BJ (cell line): ENCODE measurements around the gene NELL1. TPM values are rescaled to one million over a fixed set of nuclear protein-coding genes. Genes with fewer than 3 reads are reported as not detected.

Experiments used
- CTCF ChIA-PET: fragments of 350-600 bp; formaldehyde crosslinking; extraction: SDS; loops from one replicate; lab custom pipeline; 2021; ENCODE audit warnings: antibody characterized with exemption, inconsistent platforms; lab: Yijun Ruan, JAX
- POLR2A ChIA-PET: fragments of 300-600 bp; sonication (Branson Sonifier 250); formaldehyde crosslinking; extraction: SDS; loops from one replicate; lab custom pipeline; 2021; ENCODE audit warnings: antibody characterized with exemption; lab: Charles Lee
- DNase-seq: peaks from one replicate; pipeline ENCODE4 v3.0.0-alpha.2; 2011; ENCODE audit warnings: low read depth
- H3K27me3 ChIP-seq: 2 replicates; pipeline ENCODE4 v1.6.0; 2011; ENCODE audit warnings: low read length; ENCODE audit not compliant: control insufficient read depth, insufficient read depth
- H3K36me3 ChIP-seq: 2 replicates; pipeline ENCODE4 v1.5.1; 2011; ENCODE audit warnings: low read length; ENCODE audit not compliant: control insufficient read depth, insufficient read depth
- H3K4me3 ChIP-seq: 2 replicates; pipeline ENCODE4 v1.5.1; 2011; ENCODE audit warnings: low read depth, mild to moderate bottlenecking, control low read depth, low read length
- CTCF ChIP-seq: IDR thresholded peaks from 2 replicates; pipeline ENCODE4 v1.5.1; 2011; ENCODE audit warnings: low read depth, mild to moderate bottlenecking, control low read depth, inconsistent platforms, low read length, moderate library complexity; ENCODE audit not compliant: insufficient read depth
- polyA plus RNA-seq: library from polyadenylated mRNA; depleted of rRNA; stranded (reverse); fragments of >200 nt; gene quantifications from 2 replicates; pipeline ENCODE4 v1.2.3, GENCODE V29; 2011

The NELL1 gene
- polyA plus RNA-seq, 1 experiment = not detected

- H3K36me3 ChIP-seq = no peaks in the 10 kb centered on the region
- POLR2A ChIA-PET = no interaction called here
- DNase-seq = no peak
- H3K27me3 ChIP-seq = no peaks in the 10 kb centered on the region
- no peak overlapping the region for H3K4me3 ChIP-seq
- CTCF ChIA-PET = no interaction called here
- TF ChIP-seq CTCF = no peak
These were observed 743.4 kb downstream of the NELL1 start for GRCh38 chr11:21412652-21413383.

- DNase-seq = no peak
- POLR2A ChIA-PET = no interaction called here
- no peak for TF ChIP-seq CTCF
- Histone ChIP-seq H3K27me3 (no peaks in the 10 kb centered on the region), H3K36me3 (no peaks in the 10 kb centered on the region), H3K4me3 (no peak overlapping the region)
- CTCF ChIA-PET = no interaction called here
These were observed 745.6 kb downstream of the NELL1 start for GRCh38 chr11:21414953-21415352.

GRCh38 chr11:21415606-21416005 lies 746.2 kb downstream of the NELL1 start:
- ChIA-PET POLR2A (no interaction called here), CTCF (no interaction called here)
- Histone ChIP-seq H3K27me3 (no peaks in the 10 kb centered on the region), H3K36me3 (no peaks in the 10 kb centered on the region), H3K4me3 (no peak overlapping the region)
- DNase-seq = no peak
- no peak for TF ChIP-seq CTCF

GRCh38 chr11:21421711-21422329 lies 752.4 kb downstream of the NELL1 start:
- CTCF ChIA-PET = no interaction called here
- POLR2A ChIA-PET = no interaction called here
- no peak overlapping the region for H3K4me3 ChIP-seq
- no peaks in the 10 kb centered on the region for H3K27me3 ChIP-seq
- no peak for DNase-seq
- no peaks in the 10 kb centered on the region for H3K36me3 ChIP-seq
- no peak for TF ChIP-seq CTCF

DNA sequence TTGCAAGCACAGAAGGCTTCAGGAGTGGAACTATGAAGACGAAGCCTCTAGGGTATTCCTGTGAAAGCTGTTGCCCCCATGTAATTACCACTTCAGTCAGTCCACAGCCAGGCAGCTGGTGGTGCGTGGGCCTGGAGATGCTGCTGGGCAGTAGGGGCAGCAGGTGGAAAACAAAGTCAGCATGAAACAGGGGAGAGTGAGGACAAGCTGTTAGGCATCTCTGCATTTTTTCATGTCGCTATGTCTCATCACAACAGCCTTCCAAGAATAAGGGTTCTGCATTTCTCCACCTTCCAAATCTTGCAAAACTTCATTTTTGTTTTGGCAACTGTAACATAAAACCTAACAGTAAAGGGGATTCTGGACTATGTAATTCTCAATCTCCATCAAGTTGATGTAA lies 757.5 kb downstream of the NELL1 start:
- no peak overlapping the region for H3K4me3 ChIP-seq
- no peaks in the 10 kb centered on the region for H3K27me3 ChIP-seq
- DNase-seq = no peak
- ChIA-PET CTCF (interaction anchor here (0.8 kb wide), 1 partner anchor 21 kb away, joined by 3 read pairs; no protein-coding TSS in a partner anchor), POLR2A (no interaction called here)
- TF ChIP-seq CTCF = no peak
- H3K36me3 ChIP-seq = no peaks in the 10 kb centered on the region
